Erythroblast (primary cell): Measurements from ENCODE around the gene ILF2.
"Not testable (repeated sequence)": the region's sequence is repeated elsewhere in the genome, so short reads cannot be mapped to it uniquely, and the experiment has no call there.

Experiments used
- GATA1 ChIP-seq: IDR thresholded peaks from 2 replicates; pipeline ENCODE4 v1.6.1; 2011; ENCODE audit warnings: low read depth, mild to moderate bottlenecking, control low read depth, low read length, moderate library complexity
- POLR2A ChIP-seq: IDR thresholded peaks from 2 replicates; pipeline ENCODE4 v1.6.1; 2011; ENCODE audit warnings: mild to moderate bottlenecking, low read length

GRCh38 chr1:153668672-153669071 is 2.1 kb downstream of the ILF2 start:
- not testable (repeated sequence) for TF ChIP-seq POLR2A, GATA1
